NCI-H1092 (cell line): ENCODE results near the gene NAT14.
"Not testable (repeated sequence)": the region's sequence is repeated elsewhere in the genome, so short reads cannot be mapped to it uniquely, and the experiment has no call there.

ENCODE experiments used
- DNase-seq: peaks from one replicate; lab custom pipeline; 2025; lab: John Stamatoyannopoulos, UW

The NAT14 gene, protein sequence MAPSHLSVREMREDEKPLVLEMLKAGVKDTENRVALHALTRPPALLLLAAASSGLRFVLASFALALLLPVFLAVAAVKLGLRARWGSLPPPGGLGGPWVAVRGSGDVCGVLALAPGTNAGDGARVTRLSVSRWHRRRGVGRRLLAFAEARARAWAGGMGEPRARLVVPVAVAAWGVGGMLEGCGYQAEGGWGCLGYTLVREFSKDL

DNA sequence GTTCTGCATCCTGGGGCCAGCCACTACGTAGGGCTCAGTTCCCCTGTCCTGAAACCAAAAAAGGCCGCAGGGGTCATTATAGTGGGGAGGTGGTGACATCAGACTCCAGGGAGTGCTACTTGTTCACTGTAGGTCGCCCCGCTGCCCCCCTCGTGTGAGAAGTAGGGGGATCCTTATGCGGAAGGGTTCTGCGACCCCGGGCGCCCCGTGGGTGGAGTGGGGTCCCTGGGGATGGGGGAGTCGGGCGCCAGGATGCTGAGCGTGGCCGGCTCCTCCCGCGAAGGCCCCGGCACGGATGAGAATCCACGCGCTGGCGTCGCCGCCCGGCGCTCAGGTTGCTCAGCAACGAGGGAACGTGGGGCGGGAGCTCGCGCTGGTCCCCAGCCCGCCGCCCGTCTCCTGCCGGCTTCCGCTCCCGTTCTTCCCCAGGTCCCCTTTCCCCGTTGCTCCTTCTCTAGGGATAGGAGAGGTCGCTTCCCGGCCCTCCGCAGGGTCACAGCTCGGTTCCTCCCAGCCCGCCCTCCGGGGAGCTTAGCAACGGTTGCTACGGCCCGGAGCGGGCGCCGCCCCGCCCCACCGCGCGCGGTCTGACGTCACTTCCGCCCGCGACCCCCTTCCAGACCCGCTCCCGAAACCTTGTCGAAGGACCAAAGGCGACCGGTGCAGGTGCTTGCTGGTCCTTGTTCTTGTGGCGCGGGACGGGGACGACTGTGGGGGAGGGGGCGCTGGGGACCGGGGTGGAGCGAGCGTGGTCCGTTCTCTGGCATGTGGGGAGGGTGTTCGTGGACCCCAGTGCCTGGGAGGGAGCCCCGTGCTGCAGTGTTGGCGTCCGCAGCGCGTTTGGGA lies at the start of gene NAT14:
Gene NAT14, plus strand, starts transcription at position 596 of the 846 bp plus-strand sequence. CDS start 521 bp downstream, outside the sequence.
- peak; percentile 40 for DNase-seq

DNA sequence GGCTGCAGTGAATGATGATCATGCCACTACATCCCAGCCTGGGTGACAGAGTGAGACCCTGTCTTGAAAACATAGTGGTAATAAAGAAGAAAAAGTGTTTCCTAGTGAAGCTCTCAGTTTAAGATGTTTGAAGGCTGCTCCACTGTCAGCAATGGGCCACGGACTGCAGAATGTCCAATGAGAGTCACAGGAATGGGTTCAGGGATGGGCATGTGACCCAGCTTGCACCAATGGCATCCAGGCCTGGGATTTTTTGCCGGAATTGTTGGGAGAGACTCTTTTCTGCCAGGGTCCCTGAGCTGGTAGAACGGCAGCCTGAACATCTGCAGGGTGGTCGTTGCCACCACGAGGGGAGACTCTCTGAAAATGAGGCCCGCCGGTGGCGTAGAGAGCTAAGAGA lies 48.1 kb upstream of the NAT14 start:
- DNase-seq, result no peak

- DNase-seq, result no peak
Measured at GRCh38 chr19:55437410-55437809, 47.6 kb upstream of the NAT14 start.

DNA sequence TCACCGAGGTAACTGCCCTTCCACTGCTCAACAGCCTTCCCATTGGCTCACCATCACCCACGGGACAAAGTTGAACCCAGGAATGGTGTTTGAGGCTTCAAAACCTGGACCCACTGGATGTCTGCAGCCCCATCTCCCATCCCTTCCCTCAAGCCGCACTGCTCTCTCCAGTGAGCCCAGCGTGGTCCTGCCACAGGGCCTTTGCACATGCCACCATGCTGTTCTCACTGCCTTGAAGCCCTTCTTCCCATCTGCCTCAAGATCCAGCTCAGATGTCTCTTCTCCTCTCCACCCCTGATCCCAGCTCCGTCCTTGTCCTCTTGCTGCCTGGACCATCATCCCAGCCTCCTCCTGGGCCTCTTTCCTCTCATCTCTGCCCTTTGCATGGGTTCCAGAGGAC lies 45.9 kb upstream of the NAT14 start:
- no peak for DNase-seq

DNA sequence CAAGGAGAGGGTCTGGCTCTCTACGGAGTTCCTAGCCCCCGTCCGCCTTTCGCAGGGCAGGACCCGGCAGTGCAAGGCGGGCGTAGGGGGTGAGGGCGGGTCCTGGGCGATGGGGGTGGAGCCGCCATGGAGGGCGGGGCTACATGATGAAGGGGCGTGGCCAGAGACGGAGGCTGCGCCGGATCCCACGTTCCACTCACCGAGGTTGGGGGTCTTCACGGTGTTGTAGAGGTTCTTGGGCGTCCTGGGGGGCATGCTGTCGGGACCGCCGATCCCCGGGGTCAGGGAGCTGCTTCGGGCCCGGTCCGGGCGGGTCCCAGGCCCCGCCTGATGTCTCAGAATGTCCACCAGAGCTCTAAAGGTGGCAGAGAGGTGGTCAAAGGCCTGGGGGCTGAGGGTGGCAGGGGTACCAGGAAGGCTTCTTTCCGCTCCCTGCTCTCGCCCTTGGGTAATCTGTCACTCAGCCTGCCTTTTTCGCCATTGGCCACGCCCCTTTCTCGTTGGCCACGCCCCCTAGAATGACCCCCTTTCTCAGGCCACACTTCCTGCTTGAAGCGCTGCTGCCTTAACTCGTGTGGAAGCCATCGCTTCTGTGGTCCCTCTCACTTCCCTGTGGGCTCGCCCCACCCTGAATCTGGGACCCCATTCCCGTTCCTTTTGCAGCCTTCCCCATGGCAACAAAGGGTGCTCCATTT lies 44.4 kb upstream of the NAT14 start:
- DNase-seq, result no peak

- DNase-seq, result no peak
Measured at GRCh38 chr19:55441319-55441691, 43.7 kb upstream of the NAT14 start.

GRCh38 chr19:55441692-55442321 lies 43.2 kb upstream of the NAT14 start:
- DNase-seq, result no peak

DNA sequence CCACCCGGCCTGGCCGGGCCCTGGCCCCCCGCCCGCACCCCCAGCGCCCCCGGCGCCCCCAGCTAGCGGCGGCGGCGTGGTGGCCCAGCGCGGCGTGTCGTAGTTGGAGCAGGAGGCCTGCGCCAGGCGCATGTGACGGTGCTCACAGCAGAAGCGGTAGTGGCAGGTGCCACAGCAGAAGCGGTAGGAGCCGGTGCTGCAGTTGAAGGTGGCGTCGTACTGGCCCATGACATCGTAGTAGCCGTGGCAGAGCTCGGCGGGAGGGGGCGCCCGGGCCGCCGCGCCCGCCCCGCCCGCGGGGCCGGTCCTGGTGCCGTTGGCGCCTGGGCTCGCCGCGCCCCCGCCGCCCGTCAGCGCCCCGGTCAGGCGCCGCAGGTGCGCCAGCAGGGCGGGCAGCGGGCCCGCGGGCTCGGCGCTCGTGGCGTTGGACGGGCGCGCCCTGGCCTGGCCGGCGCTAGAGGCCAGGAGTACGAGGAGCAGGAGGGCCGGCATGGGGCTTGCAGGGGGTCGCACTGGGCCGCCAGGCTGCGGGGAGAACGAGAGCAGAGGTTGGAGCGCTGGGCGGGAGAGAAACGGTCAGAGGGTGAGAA lies 42.5 kb upstream of the NAT14 start:
- DNase-seq, result no peak

DNA sequence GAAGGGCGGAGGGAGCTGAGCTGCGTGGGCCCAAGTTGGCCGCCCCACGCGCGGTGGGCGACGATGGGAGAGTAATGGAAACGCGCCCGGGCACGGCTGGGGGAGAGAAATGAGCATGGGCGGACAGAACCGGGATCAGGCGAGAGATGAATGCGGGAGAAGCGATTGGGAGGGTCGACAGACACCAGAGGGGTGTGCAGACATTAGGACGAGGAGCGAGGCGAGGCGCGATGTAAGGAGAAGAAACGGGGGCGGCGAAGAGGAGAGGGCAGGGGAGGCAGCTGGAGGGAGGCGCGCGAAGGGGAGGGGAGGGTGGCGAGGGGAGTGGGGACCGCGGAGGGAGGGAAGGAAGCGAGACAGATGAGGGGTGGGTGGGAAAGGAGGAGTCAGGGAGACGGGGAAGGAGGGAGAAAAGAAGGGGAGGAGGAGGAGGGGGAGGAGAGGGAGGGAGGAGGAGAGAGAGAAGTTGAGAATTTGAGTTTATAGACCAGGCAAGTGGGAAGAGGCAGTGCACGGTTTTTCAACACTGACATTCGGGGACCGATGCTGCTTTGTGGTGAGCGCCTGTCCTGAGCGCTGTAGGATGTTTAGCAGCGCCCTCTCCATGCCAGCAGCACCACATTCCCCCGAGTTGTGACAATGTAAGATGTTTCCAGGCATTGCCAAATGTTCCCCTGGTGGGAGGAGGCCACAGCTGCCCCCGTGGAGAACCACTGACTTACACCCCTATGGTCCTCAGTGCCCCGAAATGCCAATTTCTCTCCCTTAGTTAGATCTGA lies 41.8 kb upstream of the NAT14 start, which contains the start of gene SHISA7:
Gene SHISA7, minus strand, starts transcription at position 256 of the 779 bp plus-strand sequence. CDS start 437 bp downstream, outside the sequence.
- DNase-seq, result no peak

DNA sequence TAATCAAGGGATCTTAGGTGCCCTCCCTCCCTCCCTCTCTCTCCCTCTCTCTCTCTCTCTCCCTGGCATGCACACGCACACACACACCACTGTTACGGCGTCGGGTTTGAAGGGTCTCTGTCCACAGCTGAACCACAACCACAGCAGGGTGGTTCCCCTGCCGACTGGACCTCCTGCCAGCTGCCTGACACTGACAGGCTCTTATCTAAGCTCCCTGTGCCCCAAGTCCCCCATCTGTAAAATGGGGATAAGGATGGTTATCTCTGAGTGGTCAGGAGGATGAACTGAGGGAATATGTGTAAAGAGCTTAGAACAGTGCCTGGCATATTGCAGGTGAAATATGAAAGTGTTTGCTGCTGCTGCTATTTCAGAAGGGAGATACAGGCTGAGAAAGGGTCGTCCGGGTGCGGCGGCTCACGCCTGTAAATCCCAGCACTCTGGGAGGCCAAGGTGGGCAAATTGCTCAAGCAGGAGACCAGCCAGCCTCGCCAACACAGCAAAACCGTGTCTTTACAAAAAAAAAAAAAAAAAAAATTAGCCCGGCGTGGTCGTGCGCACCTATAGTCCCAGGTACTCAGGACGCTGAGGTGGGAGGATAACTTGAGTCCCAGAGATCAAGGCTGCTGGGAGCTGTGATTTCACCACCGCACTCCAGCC lies 41.0 kb upstream of the NAT14 start:
- no peak for DNase-seq

DNA sequence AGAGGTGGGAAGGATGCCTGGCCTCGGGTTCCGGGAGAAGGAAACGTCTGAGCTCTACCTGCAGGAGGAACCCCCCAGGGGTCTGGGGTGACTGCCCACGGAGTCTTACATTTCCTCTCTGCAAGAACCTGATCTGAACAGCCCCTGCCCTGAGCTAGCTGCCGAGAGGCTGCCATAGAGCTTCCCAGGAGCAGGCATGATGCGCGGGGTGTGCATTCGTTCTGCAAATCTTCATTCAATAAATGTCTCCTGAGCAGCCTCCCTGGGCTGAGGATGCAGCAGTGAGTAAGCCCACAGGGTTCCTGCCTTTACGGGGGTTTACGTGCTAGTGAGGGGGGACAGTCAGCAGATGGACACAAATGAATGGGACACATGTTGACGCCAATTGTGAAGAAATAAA lies 40.3 kb upstream of the NAT14 start:
- no peak for DNase-seq

DNA sequence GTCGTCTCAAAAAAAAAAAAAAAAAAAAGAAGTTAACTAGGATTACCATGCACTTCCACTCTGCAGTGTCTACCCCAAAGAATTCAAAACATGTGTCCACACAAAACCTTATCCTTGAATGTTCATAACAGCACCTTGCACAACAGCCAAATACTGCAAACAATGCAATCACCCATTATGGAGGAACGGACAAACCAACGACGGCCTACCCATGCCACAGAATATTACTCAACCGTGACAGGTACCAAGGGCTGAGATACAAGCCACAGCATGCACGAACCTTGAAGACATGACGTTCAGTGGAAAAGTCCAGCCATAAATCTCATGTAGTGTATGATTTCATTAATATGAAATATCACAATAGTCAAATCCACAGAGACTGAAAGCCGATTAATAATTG lies 38.9 kb upstream of the NAT14 start:
- no peak for DNase-seq

GRCh38 chr19:55447421-55448174 lies 37.4 kb upstream of the NAT14 start:
- DNase-seq, result no peak

DNA sequence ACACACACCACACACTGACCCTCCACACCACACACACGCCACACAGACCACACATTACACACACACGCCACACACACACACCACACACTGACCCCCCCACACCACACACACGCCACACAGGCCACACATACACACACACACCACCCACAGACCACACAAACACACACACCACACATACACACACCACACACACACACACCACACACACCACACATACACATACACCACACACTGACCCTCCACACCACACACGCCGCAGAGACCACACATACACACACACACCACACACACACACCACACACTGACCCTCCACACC lies 36.9 kb upstream of the NAT14 start:
- not testable (repeated sequence) for DNase-seq

DNA sequence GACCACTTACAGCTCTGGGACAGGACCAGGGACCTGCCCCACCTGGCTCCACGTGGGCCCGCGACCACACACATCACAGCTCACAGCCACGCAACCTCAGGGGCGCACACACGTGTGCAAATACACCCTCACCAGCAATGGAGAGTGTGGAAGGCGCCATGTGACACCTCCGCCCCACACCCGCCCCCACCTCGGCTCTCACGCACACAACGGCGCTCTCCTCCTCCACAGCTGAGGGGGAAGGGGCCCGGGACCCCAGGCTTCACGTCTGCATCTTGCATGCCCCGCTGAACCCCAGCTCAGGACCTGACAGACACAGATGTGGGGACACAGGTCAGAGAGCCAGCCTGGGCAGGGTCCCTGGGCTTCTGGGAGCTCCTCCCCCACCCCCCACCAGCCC lies 35.5 kb upstream of the NAT14 start:
- no peak for DNase-seq

DNA sequence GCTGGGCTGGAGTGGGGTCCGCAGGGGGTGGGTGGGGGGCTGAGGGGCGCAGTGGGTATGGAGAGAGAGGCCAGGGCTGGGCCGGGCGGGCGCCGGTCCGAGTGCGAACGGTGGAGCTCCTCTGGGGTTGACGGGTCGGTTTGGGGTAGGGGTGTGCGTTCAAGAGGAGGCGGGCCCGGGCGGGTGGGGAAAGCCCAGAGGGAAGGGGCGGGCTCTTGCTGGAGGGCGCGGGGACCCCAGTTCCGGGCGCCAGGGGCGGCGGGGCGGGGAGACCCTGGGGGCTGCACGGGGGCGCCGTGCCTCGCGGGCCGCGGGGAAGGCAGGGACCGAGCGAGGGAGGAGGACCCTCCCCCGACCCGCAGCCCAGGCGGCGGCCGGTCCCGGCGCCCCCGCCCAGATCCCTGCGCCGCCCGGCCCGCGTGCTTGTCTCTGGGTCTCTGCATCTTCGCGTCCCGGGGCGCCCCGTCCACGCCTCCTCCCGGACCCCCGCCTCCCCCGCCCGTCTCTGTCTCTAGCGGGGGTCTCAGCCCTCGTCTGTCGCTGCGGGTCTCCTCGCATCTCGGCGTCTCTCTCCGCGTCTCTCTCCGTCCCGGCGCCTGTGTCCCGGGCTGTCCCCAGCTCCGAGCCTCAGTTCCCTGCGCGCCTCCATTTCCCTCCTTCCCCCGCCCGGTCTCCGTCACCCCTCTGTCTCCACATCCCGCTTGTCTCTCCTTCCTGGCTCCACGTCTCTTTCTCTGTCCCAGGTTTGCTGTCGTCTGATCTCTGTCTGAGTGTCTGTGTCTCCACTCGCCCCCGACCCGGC lies 33.6 kb upstream of the NAT14 start:
- no peak for DNase-seq

DNA sequence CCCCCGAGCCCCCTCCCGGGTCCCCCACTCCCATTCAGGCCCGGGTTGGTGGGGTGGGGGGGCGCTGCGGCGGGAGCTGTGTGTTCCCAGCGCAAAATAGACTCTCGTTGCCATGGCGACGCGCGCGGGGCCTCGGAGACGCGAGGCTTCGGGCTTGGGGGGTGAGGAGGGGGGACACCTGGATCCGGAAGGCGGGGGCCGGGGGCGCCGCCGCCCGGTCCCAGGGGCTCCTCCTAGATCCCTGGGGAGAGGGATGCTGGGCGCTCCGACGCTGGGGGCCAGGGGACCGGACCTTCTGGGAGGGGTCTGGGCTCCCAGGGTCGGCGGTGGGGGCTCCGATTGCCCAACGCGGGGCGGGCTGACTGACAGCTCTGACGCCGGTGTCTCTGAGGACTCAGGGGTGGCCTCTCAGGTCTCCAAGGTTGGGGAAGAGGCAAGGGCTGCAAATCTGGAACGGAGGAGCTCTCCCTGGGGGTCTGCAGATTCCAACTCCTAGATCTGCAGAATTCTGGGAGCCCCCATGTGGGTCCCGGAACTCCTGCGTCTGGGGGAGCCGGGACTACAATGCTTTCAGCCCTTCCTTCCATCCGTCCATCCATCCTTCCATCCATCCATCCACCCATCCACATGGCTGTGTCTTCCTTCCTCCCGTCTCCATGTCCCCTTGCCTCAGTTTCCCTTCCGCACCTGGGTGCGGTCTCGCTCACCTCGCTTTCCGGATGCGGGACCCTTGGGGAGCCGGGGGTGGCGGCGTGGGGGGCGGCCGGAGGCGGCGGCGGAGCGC lies 32.8 kb upstream of the NAT14 start:
- DNase-seq, result no peak

GRCh38 chr19:55452749-55453346 lies 32.1 kb upstream of the NAT14 start:
- DNase-seq, result peak; percentile 80
